GM18909 (cell line): ENCODE measurements around the gene SH3BGRL3.
"Not testable (repeated sequence)": the region's sequence is repeated elsewhere in the genome, so short reads cannot be mapped to it uniquely, and the experiment has no call there.

ENCODE experiments used
- ATAC-seq: cut with Tn5 transposase; IDR thresholded peaks from one replicate; pipeline ENCODE4 v1.9.1; 2021; ENCODE audit warnings: mild to moderate bottlenecking; ENCODE audit not compliant: unreplicated experiment, poor library complexity

The SH3BGRL3 gene

DNA sequence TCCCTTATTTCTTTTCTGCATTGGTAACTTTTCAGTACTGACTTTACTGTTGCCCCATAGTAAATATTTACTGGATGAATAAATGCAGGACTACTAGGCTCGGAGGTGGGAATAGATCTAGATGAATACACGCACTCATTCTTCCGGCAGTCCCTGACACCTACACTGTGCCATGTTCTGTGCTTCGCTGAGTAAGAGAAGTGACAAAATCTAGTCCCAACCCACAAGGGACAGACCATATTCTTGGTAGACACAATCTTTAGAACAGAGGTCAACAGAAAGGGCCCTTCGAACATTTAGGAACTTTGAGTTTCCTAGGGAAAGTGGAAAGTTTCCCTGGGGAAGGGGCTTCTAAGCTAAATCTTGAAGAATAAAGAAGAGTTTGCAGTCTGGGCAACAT lies 34.6 kb downstream of the SH3BGRL3 start:
- ATAC-seq, result no peak

DNA sequence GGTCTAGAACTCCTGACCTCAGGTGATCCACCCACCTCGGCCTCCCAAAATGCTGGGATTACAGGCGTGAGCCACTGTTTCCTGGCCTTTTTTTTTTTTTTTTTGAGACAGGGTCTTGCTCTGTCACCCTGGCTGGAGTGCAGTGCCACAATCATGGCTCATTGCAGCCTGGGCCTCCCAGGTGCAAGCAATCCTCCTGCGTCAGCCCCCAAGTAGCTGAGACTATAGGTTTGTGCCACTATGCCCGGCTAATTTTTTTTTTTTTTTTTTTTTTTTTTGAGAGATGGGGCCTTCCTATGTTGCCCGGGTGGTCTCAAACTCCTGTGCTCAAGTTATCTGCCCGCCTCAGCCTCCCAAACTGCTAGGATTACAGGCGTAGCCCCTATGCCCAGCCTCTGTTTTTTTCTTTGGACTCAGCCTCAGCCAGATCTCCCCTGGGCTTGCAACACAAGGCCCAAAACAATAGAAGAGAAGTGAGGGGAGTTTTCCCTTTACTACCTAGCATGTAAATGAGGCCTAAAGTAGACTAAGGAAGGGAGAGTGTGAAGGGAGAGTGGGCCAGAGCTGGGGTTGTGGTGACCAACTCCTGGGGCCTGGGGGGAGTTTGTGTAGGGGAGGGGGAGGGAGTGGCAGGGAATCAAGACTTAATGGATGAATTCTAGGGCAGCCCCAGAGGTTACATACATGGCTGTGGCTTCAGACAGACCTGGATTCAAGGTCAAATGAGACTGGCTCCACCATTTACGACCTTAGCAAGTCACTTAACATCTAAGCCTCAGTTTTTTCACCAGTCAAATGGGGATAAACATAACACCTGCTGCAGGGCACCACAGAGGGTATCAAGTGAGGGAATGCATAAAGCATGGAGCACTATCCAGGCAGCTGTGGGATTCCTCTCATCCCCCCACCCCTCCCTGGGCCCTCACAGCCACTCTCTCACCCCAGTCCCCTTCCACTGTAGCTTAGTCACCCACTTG lies 36.3 kb downstream of the SH3BGRL3 start:
- no peak for ATAC-seq

DNA sequence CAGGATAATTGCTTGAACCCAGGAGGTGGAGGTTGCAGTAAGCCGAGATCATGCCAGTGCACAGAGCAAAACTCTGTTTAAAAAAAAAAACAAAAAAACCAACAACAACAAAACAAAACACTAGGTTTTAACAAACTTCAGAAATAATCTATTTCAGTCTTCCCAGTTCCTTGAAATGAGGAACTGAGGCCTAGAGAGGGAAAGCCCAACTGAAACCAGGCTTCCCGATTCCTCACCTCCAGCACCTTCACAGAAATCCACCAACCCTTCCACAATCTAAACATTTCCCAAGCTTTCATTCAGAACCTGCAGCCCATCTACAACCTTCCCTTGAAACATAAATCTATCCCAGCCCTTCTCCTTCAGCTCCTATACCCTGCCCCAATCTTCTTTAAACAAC lies 37.3 kb downstream of the SH3BGRL3 start:
- ATAC-seq, result no peak

DNA sequence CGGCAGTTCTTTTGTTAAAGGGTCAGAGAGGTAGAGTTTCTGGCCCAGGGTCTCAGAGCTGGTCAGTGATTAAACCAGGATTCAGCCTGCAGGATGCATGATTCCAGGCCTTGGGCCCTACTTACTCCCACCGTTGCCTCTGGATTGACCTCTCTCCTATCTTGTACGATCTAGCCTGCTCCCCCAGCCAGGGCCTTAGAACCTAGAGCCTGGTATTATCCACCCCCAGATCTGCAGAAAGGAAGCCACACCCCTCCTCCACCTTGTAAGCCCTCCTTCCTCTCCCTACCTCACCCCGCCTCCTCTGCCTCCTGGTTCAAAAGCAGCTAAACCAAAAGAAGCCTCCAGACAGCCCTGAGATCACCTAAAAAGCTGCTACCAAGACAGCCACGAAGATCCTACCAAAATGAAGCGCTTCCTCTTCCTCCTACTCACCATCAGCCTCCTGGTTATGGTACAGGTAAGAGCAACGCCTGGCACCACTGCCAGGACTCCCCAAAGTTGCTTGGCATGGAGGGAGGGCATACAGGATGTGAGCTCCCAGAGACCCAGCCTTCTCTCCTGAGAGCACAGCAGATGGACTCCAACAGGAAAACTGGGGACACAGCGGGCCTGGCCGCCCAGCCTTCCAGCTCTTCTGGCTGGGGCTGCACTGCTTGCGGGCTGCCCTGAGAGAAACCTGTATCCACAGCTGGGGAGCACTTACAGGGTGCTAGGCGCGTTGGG lies 37.9 kb downstream of the SH3BGRL3 start, which contains the start of gene CD52:
Gene CD52, plus strand, starts transcription at position 347 of the 726 bp plus-strand sequence. Its CDS starts 60 bp downstream, at position 407.
- ATAC-seq, result no peak

DNA sequence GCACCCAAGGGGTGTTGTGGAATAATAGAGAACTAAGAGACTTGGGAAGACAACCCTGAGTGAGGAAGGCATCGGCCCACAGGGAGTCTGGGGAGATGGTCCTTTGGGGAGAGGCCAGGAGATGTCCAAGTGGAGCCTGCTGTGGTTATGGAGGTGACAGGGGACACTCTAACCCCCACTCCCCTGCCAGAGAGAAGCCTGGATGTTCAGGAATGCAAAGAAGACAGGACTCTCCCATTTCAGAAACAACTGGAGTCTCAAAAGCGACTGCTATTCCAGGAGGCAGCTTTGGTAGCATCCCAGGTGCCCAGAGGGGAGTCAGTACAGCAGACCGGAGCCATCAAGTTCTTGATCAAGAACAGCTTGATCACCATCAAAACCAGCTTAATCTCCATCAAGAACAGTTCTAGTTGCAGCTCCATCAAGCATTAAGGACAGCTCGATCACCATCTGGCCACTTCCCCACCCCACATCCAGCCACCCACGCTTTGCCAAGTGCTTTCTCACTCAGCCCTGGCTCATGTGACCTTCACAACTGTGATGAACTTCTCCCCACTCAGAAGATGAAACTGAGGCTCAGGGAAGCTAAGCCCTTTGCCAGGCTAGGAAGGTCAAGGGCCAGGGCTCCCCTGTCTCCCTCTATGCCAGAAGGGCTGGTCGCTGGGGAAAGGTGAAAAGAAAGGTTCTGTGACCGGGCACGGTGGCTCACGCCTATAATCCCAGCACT lies 38.6 kb downstream of the SH3BGRL3 start:
- no peak for ATAC-seq

DNA sequence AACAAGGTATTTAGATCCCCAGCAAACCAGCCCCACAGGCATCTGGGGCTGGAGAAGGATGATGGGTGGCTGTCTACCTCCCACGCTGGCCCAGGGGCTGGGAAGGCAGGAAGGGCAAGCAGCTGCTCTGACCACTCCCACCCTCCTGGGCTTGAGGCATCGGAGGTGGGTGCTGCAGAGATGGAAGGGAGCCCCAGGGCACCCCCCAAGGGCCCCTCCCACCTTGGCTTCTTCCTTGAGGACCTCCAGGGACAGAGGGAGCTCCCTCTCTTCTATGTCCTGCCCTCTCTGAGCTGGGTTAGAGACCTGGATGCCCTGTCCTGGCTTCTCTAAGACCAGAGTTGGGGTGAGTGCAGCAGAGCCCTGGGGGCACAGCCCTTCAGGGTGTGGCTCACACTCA lies 41.0 kb downstream of the SH3BGRL3 start:
- ATAC-seq, result no peak

DNA sequence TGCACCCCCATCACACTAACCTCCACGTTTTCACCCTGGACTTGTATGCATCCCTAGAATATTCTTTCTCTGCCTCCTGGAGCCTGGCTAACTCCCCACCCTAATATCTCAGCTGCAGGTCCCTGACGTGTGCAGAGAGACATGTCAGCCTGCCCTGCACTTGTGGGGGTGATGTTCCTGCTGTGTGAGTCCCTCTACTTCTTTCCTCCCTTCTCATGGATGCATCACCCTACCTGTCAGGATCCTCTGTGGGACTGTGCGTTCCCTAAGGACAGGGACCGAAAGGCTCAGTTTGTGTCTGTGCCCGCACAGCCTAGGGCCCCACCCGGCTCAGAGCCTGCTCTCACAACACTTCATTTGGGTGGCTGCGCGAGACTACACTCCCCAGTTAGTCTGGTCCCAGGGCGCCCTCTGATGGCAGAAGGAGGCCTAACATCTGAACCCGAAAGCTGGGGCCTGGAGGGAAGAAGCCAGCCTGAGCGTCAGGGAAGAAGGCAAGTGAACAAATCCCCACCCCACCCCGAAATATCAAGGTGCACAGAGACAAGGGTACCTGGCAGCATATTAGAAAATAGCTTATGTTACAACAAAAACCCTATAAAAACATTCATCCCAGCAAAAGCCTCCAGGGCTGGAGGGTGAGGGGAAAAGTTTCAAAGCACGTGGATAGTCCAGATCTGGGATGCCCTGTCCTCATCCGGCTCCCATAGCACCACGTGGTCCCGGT lies 41.6 kb downstream of the SH3BGRL3 start:
- ATAC-seq, result peak; percentile 48

DNA sequence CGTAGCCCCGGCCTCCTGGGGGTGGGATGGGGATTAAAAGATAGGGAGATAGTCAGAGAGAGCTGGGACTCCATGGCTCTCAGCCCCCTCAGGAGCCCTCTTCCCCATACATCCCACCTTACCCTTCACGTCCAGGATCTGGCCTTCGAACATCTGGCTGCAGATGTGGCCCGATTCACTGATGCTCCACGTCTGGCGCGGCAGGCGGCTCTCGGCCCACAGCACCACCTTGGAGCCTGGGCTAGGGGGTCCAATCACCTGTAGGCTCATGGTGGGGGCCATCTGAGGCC lies 42.1 kb downstream of the SH3BGRL3 start:
- no peak for ATAC-seq

DNA sequence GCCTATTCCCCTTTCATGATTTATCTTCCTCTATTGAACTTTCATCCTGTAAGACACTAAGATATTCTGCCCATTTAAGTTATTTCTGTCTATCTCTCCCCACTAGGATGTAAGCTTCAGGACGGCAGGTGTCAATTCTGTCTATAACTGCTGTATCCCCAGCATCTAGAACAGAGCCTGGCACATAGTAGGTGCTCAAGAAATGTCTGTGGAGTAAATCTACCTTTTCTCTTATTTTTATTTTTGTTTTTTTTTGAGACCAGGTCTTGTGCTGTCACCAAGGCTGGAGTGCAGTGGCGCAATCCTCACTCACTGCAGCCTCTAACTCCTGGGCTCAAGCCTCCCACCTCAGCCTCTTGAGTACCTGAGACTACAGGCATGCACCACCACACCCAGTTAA lies 43.5 kb downstream of the SH3BGRL3 start:
- no peak for ATAC-seq

DNA sequence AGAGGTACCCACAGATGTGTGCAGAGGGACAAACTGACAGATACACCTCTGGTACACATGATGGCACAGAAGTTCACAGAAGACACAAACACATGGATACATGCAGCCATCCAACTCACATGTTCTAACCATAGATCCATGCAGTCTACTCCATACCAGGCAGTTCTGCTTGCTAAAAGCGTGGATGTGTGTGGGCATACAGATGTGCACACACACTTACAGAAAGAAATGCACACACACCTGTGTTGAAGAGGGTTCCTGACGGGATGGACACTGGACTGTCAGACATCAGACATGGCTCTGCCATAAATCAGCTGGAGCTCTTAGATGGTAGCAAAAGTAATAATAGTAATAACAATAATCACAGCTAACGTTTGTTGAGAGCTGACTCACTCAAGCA lies 44.7 kb downstream of the SH3BGRL3 start:
- no peak for ATAC-seq

DNA sequence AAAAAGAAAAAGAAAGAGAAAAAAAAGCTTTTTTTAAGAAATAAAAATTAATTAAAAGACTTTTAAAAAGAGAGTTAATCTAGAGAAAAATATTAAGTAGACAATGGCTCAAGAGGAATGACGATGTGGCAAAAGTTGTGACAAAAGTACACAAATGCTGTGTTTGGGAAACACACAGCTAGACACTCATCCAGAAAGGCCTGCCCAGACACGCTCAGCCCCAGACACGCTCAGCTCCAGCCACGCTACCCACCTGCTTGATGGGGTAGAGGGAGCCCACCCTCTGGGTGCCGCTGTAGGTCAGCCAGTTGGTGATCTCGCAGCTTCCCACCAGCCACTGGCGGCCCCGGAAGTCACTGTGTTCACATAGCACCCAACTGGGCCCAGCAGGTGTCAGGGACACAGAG lies 48.1 kb downstream of the SH3BGRL3 start:
- no peak for ATAC-seq

DNA sequence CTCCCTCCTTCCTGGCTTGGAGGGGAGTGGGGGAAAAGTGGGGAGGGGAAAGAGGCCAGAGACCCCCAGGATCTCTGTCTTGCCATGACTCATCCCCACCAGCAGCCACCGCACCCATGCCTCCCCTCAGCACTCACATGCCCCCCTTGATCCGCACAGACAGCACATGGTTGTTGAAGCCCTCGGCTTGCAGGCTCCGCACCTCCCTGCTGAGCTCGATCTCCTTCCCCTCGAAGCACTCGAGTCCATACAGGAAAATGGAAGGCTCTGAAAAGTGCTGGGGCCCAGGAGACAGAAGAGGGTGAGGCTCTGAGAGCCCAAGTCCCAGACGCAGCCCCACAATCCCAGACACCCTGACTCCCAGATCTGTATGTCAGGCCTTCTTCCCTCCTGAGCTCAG lies 48.7 kb downstream of the SH3BGRL3 start:
- ATAC-seq, result no peak

DNA sequence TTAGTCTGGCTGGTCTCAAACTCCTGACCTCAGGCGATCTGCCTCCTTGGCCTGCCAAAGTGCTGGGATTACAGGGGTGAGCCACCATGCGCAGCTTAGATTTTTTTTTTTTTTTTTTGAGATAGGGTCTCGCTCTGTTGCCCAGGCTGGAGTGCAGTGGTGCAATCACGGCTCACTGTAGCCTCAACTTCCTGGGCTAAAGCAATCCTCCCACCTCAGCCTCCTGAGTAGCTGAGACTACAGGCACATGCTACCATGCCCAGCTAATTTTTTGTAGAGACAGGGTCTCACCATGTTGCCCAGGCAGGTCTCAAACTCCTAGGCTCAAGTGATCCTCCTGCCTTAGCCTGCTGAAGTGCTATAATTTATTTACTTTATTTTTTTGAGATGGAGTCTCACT lies 49.5 kb downstream of the SH3BGRL3 start:
- not testable (repeated sequence) for ATAC-seq

DNA sequence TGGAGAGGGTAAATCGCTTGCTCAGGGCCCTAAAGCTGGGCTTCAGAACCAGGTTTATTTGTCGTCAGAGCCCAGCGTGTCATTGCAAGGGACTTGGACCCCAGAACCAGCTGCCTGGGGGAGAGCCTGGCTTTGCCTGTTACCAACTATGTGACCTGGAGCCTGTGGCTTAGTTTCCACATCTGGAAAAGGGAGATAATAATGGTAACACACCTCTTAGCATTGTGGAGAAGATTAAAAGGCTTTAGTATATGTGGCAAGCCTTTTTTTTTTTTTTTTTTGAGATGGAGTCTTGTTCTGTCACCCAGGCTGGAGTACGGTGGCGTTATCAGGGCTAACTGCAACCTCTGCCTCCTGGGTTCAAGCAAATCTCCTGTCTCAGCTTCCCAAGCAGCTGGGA lies 50.4 kb downstream of the SH3BGRL3 start:
- ATAC-seq, result no peak
